ENCODE results near the gene PLA2G15. TPM values are rescaled to one million over a fixed set of nuclear protein-coding genes. Genes with fewer than 3 reads are reported as not detected.
A peak's percentile ranks its signal among the peaks of the same experiment; 100 is the strongest.

The PLA2G15 gene
- total and polyA plus RNA-seq, 2 of the 13 experiments (the other 11 are each of a cell fraction or from before 2014, with no cell fraction given), result 14.4 to 23.7 TPM

DNA sequence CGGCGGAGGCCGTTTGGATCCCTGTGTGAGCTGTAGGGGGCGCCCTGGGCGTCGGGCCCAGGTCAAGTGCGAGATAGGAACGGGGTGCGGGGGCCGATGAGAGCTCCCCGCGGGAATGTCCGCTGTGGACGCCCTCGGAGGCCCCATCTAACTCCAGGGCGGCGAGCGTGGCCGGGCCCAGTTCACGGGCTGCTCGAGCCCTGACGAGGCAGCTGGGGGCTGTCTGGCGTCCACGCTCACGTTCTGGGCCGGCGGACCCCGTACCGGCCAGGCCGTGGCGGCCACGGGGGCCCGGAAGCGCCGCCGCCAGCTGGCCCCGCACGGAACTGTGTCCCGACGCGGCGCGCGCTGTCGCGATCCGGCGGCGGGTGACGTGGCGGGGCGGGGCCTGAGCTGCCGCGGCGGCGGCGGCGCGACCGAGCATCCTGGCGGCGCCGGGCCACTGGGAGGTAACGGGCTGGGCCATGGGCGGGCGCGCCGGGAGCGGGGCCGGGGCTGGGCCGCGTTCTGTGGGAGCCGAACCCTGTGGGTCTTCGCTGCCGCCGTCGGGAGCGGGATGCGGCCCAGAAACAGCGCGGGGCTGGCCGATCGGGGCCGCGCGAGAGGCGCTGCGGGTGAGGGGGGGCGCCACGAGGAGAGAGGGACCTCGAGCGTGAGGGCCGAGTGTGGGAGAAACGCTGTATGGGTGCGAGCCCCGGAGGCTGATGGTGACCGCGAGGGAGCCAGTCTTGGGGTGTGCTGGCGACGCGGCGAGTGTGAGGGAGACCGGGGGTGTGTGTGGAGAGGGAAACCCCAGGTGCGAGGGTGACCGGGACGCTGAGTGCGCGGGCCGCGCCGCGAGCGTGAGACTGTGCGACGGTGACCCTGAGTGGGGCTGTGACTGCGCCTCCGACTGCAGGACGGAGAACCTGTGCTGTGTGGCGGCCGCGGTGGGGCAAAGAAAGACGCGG lies 19.2 kb downstream of the PLA2G15 start, which contains the start of gene SLC7A6 (continued):
- TF ChIP-seq, protein P1, sequence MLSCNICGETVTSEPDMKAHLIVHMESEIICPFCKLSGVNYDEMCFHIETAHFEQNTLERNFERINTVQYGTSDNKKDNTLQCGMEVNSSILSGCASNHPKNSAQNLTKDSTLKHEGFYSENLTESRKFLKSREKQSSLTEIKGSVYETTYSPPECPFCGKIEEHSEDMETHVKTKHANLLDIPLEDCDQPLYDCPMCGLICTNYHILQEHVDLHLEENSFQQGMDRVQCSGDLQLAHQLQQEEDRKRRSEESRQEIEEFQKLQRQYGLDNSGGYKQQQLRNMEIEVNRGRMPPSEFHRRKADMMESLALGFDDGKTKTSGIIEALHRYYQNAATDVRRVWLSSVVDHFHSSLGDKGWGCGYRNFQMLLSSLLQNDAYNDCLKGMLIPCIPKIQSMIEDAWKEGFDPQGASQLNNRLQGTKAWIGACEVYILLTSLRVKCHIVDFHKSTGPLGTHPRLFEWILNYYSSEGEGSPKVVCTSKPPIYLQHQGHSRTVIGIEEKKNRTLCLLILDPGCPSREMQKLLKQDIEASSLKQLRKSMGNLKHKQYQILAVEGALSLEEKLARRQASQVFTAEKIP (CRISPR knock-in tag; IDR thresholded peaks at IDR 0.05; ENCODE audit: borderline replicate concordance), result no peak
- TF ChIP-seq YEATS4 (CRISPR knock-in tag; IDR thresholded peaks at IDR 0.05; ENCODE audit: borderline replicate concordance), result peak; percentile 85
- TF ChIP-seq, protein P2, sequence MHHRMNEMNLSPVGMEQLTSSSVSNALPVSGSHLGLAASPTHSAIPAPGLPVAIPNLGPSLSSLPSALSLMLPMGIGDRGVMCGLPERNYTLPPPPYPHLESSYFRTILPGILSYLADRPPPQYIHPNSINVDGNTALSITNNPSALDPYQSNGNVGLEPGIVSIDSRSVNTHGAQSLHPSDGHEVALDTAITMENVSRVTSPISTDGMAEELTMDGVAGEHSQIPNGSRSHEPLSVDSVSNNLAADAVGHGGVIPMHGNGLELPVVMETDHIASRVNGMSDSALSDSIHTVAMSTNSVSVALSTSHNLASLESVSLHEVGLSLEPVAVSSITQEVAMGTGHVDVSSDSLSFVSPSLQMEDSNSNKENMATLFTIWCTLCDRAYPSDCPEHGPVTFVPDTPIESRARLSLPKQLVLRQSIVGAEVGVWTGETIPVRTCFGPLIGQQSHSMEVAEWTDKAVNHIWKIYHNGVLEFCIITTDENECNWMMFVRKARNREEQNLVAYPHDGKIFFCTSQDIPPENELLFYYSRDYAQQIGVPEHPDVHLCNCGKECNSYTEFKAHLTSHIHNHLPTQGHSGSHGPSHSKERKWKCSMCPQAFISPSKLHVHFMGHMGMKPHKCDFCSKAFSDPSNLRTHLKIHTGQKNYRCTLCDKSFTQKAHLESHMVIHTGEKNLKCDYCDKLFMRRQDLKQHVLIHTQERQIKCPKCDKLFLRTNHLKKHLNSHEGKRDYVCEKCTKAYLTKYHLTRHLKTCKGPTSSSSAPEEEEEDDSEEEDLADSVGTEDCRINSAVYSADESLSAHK (CRISPR knock-in tag; IDR thresholded peaks at IDR 0.05; ENCODE audit: borderline replicate concordance), result no peak
- TF ChIP-seq, protein P3, sequence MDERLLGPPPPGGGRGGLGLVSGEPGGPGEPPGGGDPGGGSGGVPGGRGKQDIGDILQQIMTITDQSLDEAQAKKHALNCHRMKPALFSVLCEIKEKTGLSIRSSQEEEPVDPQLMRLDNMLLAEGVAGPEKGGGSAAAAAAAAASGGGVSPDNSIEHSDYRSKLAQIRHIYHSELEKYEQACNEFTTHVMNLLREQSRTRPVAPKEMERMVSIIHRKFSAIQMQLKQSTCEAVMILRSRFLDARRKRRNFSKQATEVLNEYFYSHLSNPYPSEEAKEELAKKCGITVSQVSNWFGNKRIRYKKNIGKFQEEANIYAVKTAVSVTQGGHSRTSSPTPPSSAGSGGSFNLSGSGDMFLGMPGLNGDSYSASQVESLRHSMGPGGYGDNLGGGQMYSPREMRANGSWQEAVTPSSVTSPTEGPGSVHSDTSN (CRISPR knock-in tag; IDR thresholded peaks at IDR 0.05), result no peak
- TF ChIP-seq EHMT2 (IDR thresholded peaks at IDR 0.05; ENCODE audit: borderline replicate concordance, low read depth, low read length), result no peak
- 0 out of 2 replicates have a peak, but pooled peaks have one; percentile 53 for TF ChIP-seq DNMT1 (CRISPR knock-in tag; IDR thresholded peaks at IDR 0.05)
- TF ChIP-seq HNRNPUL1 (IDR thresholded peaks at IDR 0.05; ENCODE audit: low read depth, low read length), result no peak; the same call in 1 of the 2 replicates
- TF ChIP-seq, protein P4, sequence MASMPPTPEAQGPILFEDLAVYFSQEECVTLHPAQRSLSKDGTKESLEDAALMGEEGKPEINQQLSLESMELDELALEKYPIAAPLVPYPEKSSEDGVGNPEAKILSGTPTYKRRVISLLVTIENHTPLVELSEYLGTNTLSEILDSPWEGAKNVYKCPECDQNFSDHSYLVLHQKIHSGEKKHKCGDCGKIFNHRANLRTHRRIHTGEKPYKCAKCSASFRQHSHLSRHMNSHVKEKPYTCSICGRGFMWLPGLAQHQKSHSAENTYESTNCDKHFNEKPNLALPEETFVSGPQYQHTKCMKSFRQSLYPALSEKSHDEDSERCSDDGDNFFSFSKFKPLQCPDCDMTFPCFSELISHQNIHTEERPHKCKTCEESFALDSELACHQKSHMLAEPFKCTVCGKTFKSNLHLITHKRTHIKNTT (CRISPR knock-in tag; IDR thresholded peaks at IDR 0.05), result no peak
- TF ChIP-seq, protein P5, sequence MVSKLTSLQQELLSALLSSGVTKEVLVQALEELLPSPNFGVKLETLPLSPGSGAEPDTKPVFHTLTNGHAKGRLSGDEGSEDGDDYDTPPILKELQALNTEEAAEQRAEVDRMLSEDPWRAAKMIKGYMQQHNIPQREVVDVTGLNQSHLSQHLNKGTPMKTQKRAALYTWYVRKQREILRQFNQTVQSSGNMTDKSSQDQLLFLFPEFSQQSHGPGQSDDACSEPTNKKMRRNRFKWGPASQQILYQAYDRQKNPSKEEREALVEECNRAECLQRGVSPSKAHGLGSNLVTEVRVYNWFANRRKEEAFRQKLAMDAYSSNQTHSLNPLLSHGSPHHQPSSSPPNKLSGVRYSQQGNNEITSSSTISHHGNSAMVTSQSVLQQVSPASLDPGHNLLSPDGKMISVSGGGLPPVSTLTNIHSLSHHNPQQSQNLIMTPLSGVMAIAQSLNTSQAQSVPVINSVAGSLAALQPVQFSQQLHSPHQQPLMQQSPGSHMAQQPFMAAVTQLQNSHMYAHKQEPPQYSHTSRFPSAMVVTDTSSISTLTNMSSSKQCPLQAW (CRISPR knock-in tag; IDR thresholded peaks at IDR 0.05), result peak; percentile 56; the same call in 1 of the 2 replicates
- TF ChIP-seq ZNF720 (CRISPR knock-in tag; IDR thresholded peaks at IDR 0.05), result no peak
- TF ChIP-seq KLF9 (CRISPR knock-in tag; IDR thresholded peaks at IDR 0.05; ENCODE audit: low read depth), result 0 out of 2 replicates have a peak, but pooled peaks have one; percentile 64
- TF ChIP-seq, protein P6, sequence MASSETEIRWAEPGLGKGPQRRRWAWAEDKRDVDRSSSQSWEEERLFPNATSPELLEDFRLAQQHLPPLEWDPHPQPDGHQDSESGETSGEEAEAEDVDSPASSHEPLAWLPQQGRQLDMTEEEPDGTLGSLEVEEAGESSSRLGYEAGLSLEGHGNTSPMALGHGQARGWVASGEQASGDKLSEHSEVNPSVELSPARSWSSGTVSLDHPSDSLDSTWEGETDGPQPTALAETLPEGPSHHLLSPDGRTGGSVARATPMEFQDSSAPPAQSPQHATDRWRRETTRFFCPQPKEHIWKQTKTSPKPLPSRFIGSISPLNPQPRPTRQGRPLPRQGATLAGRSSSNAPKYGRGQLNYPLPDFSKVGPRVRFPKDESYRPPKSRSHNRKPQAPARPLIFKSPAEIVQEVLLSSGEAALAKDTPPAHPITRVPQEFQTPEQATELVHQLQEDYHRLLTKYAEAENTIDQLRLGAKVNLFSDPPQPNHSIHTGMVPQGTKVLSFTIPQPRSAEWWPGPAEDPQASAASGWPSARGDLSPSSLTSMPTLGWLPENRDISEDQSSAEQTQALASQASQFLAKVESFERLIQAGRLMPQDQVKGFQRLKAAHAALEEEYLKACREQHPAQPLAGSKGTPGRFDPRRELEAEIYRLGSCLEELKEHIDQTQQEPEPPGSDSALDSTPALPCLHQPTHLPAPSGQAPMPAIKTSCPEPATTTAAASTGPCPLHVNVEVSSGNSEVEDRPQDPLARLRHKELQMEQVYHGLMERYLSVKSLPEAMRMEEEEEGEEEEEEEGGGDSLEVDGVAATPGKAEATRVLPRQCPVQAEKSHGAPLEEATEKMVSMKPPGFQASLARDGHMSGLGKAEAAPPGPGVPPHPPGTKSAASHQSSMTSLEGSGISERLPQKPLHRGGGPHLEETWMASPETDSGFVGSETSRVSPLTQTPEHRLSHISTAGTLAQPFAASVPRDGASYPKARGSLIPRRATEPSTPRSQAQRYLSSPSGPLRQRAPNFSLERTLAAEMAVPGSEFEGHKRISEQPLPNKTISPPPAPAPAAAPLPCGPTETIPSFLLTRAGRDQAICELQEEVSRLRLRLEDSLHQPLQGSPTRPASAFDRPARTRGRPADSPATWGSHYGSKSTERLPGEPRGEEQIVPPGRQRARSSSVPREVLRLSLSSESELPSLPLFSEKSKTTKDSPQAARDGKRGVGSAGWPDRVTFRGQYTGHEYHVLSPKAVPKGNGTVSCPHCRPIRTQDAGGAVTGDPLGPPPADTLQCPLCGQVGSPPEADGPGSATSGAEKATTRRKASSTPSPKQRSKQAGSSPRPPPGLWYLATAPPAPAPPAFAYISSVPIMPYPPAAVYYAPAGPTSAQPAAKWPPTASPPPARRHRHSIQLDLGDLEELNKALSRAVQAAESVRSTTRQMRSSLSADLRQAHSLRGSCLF (CRISPR knock-in tag; IDR thresholded peaks at IDR 0.05; ENCODE audit: borderline replicate concordance), result no peak
- TF ChIP-seq MTF2 (CRISPR knock-in tag; IDR thresholded peaks at IDR 0.05; ENCODE audit: borderline replicate concordance), result no peak

Measured in HepG2 (cell line).